ENCODE measurements around the gene MMP14. TPM values are rescaled to one million over a fixed set of nuclear protein-coding genes. Genes with fewer than 3 reads are reported as not detected.

The MMP14 gene
- total and polyA plus RNA-seq, 2 of the 13 experiments (the other 11 are each of a cell fraction or from before 2014, with no cell fraction given): 5.2 to 9.8 TPM

DNA sequence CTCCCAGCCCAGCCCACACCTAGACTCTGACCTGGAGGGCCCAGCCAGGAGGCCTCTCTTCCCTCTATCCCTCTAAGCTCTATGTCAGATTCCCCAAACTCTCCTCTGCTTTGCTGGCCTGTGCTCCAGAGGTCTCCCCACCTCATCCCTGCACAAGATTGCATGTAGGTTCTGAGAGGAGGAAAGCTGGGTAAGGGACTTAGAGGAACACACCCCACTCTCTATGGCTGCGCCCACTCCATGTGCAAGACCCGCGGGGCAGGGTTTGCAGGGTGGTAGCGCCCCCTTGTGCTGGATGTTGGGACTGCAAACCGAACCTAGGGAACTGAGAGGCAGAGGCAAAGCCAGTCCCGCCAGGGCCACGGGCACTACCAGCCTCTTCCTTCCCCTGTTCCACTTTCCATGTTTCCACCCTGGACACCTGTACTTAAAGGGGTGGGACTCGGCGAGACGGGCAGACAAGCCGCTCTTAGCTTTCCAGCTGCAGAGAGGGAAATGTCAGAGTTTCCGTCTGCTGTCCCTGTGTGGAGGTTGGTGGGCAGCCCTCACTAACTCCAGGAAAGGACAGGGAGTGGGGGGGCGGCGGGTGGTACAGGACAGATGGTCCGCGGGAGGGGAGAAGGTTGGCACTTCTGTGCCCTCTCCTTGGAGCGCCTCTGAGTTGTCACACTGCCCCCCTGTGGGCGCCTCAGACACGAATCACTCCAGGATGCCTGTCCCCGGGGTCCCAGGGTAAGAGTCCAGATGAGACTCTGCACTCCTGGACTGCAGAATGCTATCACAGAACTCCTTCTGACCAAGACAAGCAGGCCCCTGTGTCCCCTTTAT lies 16.8 kb downstream of the MMP14 start (continued):
- TF ChIP-seq GTF2F1 (IDR thresholded peaks at IDR 0.05; ENCODE audit: low read length): no peak
- 0 out of 2 replicates have a peak, but pooled peaks have one; percentile 24 for TF ChIP-seq ZKSCAN5 (CRISPR knock-in tag; IDR thresholded peaks at IDR 0.05)
- TF ChIP-seq SAFB2 (CRISPR knock-in tag; IDR thresholded peaks at IDR 0.05; ENCODE audit: borderline replicate concordance, low read depth): peak; percentile 94
- TF ChIP-seq ETV5 (CRISPR knock-in tag; IDR thresholded peaks at IDR 0.05; ENCODE audit: borderline replicate concordance): no peak; the same call in 1 of the 2 replicates
- 0 out of 2 replicates have a peak, but pooled peaks have one; percentile 61 for TF ChIP-seq ZSCAN20 (CRISPR knock-in tag; IDR thresholded peaks at IDR 0.05; ENCODE audit: borderline replicate concordance)
- TF ChIP-seq ZNF569 (CRISPR knock-in tag; IDR thresholded peaks at IDR 0.05; ENCODE audit: borderline replicate concordance): no peak
- TF ChIP-seq XRCC5 (optimal IDR thresholded peaks at IDR 0.05; ENCODE audit: low read length): peak; percentile 99
- no peak for TF ChIP-seq JDP2 (CRISPR knock-in tag; IDR thresholded peaks at IDR 0.05; ENCODE audit: borderline replicate concordance)
- TF ChIP-seq ZNF616 (CRISPR knock-in tag; IDR thresholded peaks at IDR 0.05; ENCODE audit: low read depth): no peak
- TF ChIP-seq ZNF326 (CRISPR knock-in tag; IDR thresholded peaks at IDR 0.05; ENCODE audit: borderline replicate concordance): no peak
- TF ChIP-seq NFYC (CRISPR knock-in tag; IDR thresholded peaks at IDR 0.05): peak; percentile 30; the same call in 1 of the 2 replicates
- peak; percentile 96; the same call in 1 of the 2 replicates for TF ChIP-seq MTA1 (CRISPR knock-in tag; IDR thresholded peaks at IDR 0.05; ENCODE audit: borderline replicate concordance)
- TF ChIP-seq ZFAT (CRISPR knock-in tag; conservative IDR thresholded peaks at IDR 0.05): no peak
- TF ChIP-seq, protein P1, sequence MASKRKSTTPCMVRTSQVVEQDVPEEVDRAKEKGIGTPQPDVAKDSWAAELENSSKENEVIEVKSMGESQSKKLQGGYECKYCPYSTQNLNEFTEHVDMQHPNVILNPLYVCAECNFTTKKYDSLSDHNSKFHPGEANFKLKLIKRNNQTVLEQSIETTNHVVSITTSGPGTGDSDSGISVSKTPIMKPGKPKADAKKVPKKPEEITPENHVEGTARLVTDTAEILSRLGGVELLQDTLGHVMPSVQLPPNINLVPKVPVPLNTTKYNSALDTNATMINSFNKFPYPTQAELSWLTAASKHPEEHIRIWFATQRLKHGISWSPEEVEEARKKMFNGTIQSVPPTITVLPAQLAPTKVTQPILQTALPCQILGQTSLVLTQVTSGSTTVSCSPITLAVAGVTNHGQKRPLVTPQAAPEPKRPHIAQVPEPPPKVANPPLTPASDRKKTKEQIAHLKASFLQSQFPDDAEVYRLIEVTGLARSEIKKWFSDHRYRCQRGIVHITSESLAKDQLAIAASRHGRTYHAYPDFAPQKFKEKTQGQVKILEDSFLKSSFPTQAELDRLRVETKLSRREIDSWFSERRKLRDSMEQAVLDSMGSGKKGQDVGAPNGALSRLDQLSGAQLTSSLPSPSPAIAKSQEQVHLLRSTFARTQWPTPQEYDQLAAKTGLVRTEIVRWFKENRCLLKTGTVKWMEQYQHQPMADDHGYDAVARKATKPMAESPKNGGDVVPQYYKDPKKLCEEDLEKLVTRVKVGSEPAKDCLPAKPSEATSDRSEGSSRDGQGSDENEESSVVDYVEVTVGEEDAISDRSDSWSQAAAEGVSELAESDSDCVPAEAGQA (IDR thresholded peaks at IDR 0.05; ENCODE audit: low read depth): peak; percentile 78; the same call in 1 of the 2 replicates
- TF ChIP-seq, protein P1 (CRISPR knock-in tag; IDR thresholded peaks at IDR 0.05; ENCODE audit: borderline replicate concordance): no peak
- TF ChIP-seq BRD4 (CRISPR knock-in tag; IDR thresholded peaks at IDR 0.05): no peak; the same call in 1 of the 2 replicates
- no peak; the same call in 1 of the 2 replicates for TF ChIP-seq CREM (IDR thresholded peaks at IDR 0.05)
- 0 out of 2 replicates have a peak, but pooled peaks have one; percentile 18 for TF ChIP-seq CREM (CRISPR knock-in tag; IDR thresholded peaks at IDR 0.05)
- no peak for TF ChIP-seq ZNF367 (CRISPR knock-in tag; IDR thresholded peaks at IDR 0.05; ENCODE audit: borderline replicate concordance)
- peak; percentile 88; the same call in 1 of the 2 replicates for TF ChIP-seq NFKB2 (CRISPR knock-in tag; IDR thresholded peaks at IDR 0.05; ENCODE audit: borderline replicate concordance)
- TF ChIP-seq, protein P2, sequence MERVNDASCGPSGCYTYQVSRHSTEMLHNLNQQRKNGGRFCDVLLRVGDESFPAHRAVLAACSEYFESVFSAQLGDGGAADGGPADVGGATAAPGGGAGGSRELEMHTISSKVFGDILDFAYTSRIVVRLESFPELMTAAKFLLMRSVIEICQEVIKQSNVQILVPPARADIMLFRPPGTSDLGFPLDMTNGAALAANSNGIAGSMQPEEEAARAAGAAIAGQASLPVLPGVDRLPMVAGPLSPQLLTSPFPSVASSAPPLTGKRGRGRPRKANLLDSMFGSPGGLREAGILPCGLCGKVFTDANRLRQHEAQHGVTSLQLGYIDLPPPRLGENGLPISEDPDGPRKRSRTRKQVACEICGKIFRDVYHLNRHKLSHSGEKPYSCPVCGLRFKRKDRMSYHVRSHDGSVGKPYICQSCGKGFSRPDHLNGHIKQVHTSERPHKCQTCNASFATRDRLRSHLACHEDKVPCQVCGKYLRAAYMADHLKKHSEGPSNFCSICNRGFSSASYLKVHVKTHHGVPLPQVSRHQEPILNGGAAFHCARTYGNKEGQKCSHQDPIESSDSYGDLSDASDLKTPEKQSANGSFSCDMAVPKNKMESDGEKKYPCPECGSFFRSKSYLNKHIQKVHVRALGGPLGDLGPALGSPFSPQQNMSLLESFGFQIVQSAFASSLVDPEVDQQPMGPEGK (CRISPR knock-in tag; IDR thresholded peaks at IDR 0.05): peak; percentile 72
- no peak for TF ChIP-seq ZNF703 (CRISPR knock-in tag; IDR thresholded peaks at IDR 0.05; ENCODE audit: borderline replicate concordance)
- peak; percentile 79 for TF ChIP-seq CEBPG (CRISPR knock-in tag; IDR thresholded peaks at IDR 0.05)
